CD14-positive monocyte (primary cell): ENCODE measurements around the gene ACSM3. TPM values are rescaled to one million over a fixed set of nuclear protein-coding genes. Genes with fewer than 3 reads are reported as not detected.

ENCODE experiments used
- DNase-seq, 3 donors: peaks; one replicate each; pipeline ENCODE4 v3.0.0-alpha.2; 2011 to 2022
- H2AFZ ChIP-seq: 2 replicates; pipeline ENCODE4 v1.6.0; 2012; ENCODE audit warnings: mild to moderate bottlenecking, low read depth, low read length, inconsistent platforms; ENCODE audit not compliant: insufficient read depth, poor library complexity, severe bottlenecking
- H3K27ac ChIP-seq, 2 donors: 1 replicate in 1 of 2; 2 replicates in 1 of 2; pipeline ENCODE4 v1.5.1; 2012 to 2013; ENCODE audit warnings: low read length in 2 of 2, control low read depth in 1 of 2, inconsistent platforms in 1 of 2, low read depth in 1 of 2, mild to moderate bottlenecking in 1 of 2
- H3K27me3 ChIP-seq, 2 donors: one replicate each; pipeline versions ENCODE4 v1.6.0 to v1.6.1; 2011 to 2013; ENCODE audit warnings: low read length in 2 of 2; ENCODE audit not compliant: control insufficient read depth in 2 of 2, insufficient read depth in 2 of 2
- H3K36me3 ChIP-seq, 2 donors: replicated peaks in 1 of 2; 1 replicate in 1 of 2; 2 replicates in 1 of 2; pipeline versions ENCODE4 v1.5.1 to v1.6.1; 2012 to 2013; ENCODE audit warnings: low read length in 2 of 2, control low read depth in 1 of 2, inconsistent platforms in 1 of 2, mild to moderate bottlenecking in 1 of 2; ENCODE audit not compliant: insufficient read depth in 2 of 2, control insufficient read depth in 1 of 2
- H3K4me1 ChIP-seq, 2 donors: 1 replicate in 1 of 2; 2 replicates in 1 of 2; pipeline versions ENCODE4 v1.5.1 to v1.6.1; 2012 to 2013; ENCODE audit warnings: low read length in 2 of 2, control low read depth in 1 of 2, inconsistent platforms in 1 of 2, mild to moderate bottlenecking in 1 of 2, moderate library complexity in 1 of 2; ENCODE audit not compliant: insufficient read depth in 2 of 2, control insufficient read depth in 1 of 2
- H3K4me2 ChIP-seq: replicated peaks from 2 replicates; pipeline ENCODE3; 2012; ENCODE audit warnings: low read length, moderate library complexity, mild to moderate bottlenecking; ENCODE audit not compliant: poor library complexity, severe bottlenecking; ENCODE audit errors: extremely low read depth
- H3K4me3 ChIP-seq, 3 experiments: fragments of 200-600 bp in 1 of 3; sonication (generic) in 1 of 3; replicated peaks in 1 of 3; 1 replicate in 2 of 3; 2 replicates in 1 of 3; pipeline ENCODE4 v1.5.1; 2011 to 2013; ENCODE audit warnings: low read length in 3 of 3, mild to moderate bottlenecking in 3 of 3, control low read depth in 2 of 3, low read depth in 2 of 3, inconsistent platforms in 1 of 3, moderate library complexity in 1 of 3
- H3K79me2 ChIP-seq: 2 replicates; pipeline ENCODE4 v1.6.0; 2012; ENCODE audit warnings: mild to moderate bottlenecking, control low read depth, inconsistent platforms, low read length, moderate library complexity; ENCODE audit not compliant: insufficient read depth
- H3K9ac ChIP-seq: 2 replicates; pipeline ENCODE4 v1.6.0; 2017; ENCODE audit warnings: low read length, mild to moderate bottlenecking; ENCODE audit not compliant: insufficient read depth, poor library complexity, severe bottlenecking
- H3K9me3 ChIP-seq, 2 donors: replicated peaks in 1 of 2; 1 replicate in 1 of 2; 2 replicates in 1 of 2; pipeline versions ENCODE4 v1.5.1 to v1.6.1; 2012 to 2013; ENCODE audit warnings: low read length in 2 of 2, control low read depth in 1 of 2; ENCODE audit not compliant: control insufficient read depth in 1 of 2, insufficient read depth in 1 of 2
- H4K20me1 ChIP-seq: 2 replicates; pipeline ENCODE4 v1.6.0; 2012; ENCODE audit warnings: mild to moderate bottlenecking, low read length, control low read depth, moderate library complexity; ENCODE audit not compliant: insufficient read depth
- H3K27ac Mint-ChIP-seq, 7 donors: one replicate each; pipeline ENCODE4 v1.8.0; 2020; ENCODE audit warnings: mild to moderate bottlenecking in 7 of 7, mixed read lengths in 7 of 7, moderate library complexity in 6 of 7, inconsistent platforms in 2 of 7
- H3K27me3 Mint-ChIP-seq, 3 donors: one replicate each; pipeline ENCODE4 v1.8.0; 2021 to 2022; ENCODE audit warnings: low read depth in 3 of 3, mild to moderate bottlenecking in 3 of 3, mixed read lengths in 3 of 3, moderate library complexity in 3 of 3, inconsistent platforms in 1 of 3
- H3K36me3 Mint-ChIP-seq, 2 donors: one replicate each; pipeline ENCODE4 v1.8.0; 2020; ENCODE audit warnings: mixed read lengths in 2 of 2, inconsistent platforms in 1 of 2, mild to moderate bottlenecking in 1 of 2
- H3K4me1 Mint-ChIP-seq: one replicate; pipeline ENCODE4 v1.8.0; 2020; ENCODE audit warnings: mild to moderate bottlenecking, mixed read lengths
- H3K4me3 Mint-ChIP-seq, 2 donors: one replicate each; pipeline ENCODE4 v1.8.0; 2020; ENCODE audit warnings: mild to moderate bottlenecking in 2 of 2, mixed read lengths in 2 of 2, moderate library complexity in 1 of 2
- H3K9me3 Mint-ChIP-seq, 7 donors: one replicate each; pipeline ENCODE4 v1.8.0; 2020 to 2022; ENCODE audit warnings: mixed read lengths in 7 of 7, mild to moderate bottlenecking in 6 of 7, moderate library complexity in 6 of 7, inconsistent platforms in 2 of 7
- CTCF ChIP-seq: fragments of 200-600 bp; IDR thresholded peaks from one replicate; pipeline ENCODE4 v1.8.0; 2022; ENCODE audit warnings: antibody characterized with exemption, mild to moderate bottlenecking
- WGBS: methylation state at CpG from one replicate; pipeline ENCODE4 v1.1.5; 2013; ENCODE audit warnings: missing lambda C conversion rate; ENCODE audit not compliant: insufficient coverage; 5-methylcytosine and 5-hydroxymethylcytosine counted together
- intact Hi-C, 2 donors: fragments of 100-400 bp; cut with micrococcal nuclease; formaldehyde crosslinking; loops; one replicate each; pipeline versions ENCODE4 v1.15.0 to v1.15.1; 2023
- polyA plus RNA-seq, 3 donors: library from polyadenylated mRNA; depleted of rRNA in 1 of 3; unstranded in 2 of 3; stranded (reverse) in 1 of 3; fragments of 300-500 nt in 2 of 3; fragments of >200 nt in 1 of 3; fragmentation: Illumina TruSeq in 2 of 3; gene quantifications; 1 replicate in 2 of 3; 2 replicates in 1 of 3; pipeline ENCODE4 v1.2.3, GENCODE V29; 2012 to 2021

Gene ACSM3
- polyA plus RNA-seq, 3 donors, result 1.6 to 5.1 (median 1.9) TPM

GRCh38 chr16:20789130-20789529, 25.3 kb downstream of the ACSM3 start:
- DNase-seq, result no peak
- H3K4me2 ChIP-seq, result no peak overlapping the region
- H3K79me2 ChIP-seq, result no peaks in the 10 kb centered on the region
- no peak overlapping the region for H3K27ac ChIP-seq
- H3K4me3 ChIP-seq, result no peak overlapping the region
- Mint-ChIP-seq H3K27ac (no peak overlapping the region), H3K4me3 (no peak overlapping the region), H3K4me1 (no peaks in the 10 kb centered on the region), H3K9me3 (peaks cover 0 to 2% (median 0%) of the 10 kb centered on the region in 7 donors), H3K36me3 (peaks cover 8 to 20% of the 10 kb centered on the region in 2 donors), H3K27me3 (peaks cover 0 to 1% (median 0%) of the 10 kb centered on the region in 3 donors)
- H2AFZ ChIP-seq, result no peak overlapping the region
- TF ChIP-seq CTCF, result no peak
- H3K9ac ChIP-seq, result no peak overlapping the region
- H4K20me1 ChIP-seq, result no peaks in the 10 kb centered on the region
- intact Hi-C loops, result no loop called here
- peaks cover 0 to 3% of the 10 kb centered on the region in 2 donors for H3K36me3 ChIP-seq
- H3K27me3 ChIP-seq, result no peaks in the 10 kb centered on the region
- no peaks in the 10 kb centered on the region for H3K4me1 ChIP-seq
- no peaks in the 10 kb centered on the region for H3K9me3 ChIP-seq

- Mint-ChIP-seq H3K27ac (peak overlapping the region in 1 of 7 donors; percentile 27), H3K36me3 (peaks cover 14 to 21% of the 10 kb centered on the region in 2 donors), H3K27me3 (no peaks in the 10 kb centered on the region), H3K9me3 (no peaks in the 10 kb centered on the region), H3K4me3 (no peak overlapping the region), H3K4me1 (no peaks in the 10 kb centered on the region)
- no peak for TF ChIP-seq CTCF
- no peak overlapping the region for H2AFZ ChIP-seq
- H3K27ac ChIP-seq, result no peak overlapping the region
- no peak overlapping the region for H3K4me3 ChIP-seq
- H3K4me2 ChIP-seq, result no peak overlapping the region
- DNase-seq, result no peak
- intact Hi-C loops, result no loop called here
- no peaks in the 10 kb centered on the region for H3K27me3 ChIP-seq
- H3K9me3 ChIP-seq, result no peaks in the 10 kb centered on the region
- H3K4me1 ChIP-seq, result no peaks in the 10 kb centered on the region
- H4K20me1 ChIP-seq, result no peaks in the 10 kb centered on the region
- H3K9ac ChIP-seq, result no peak overlapping the region
- H3K36me3 ChIP-seq, result peaks cover 12 to 25% of the 10 kb centered on the region in 2 donors
- H3K79me2 ChIP-seq, result no peaks in the 10 kb centered on the region
- 92% methylated on average over 3 of the region's 5 CpGs for WGBS
Observed at GRCh38 chr16:20791923-20792612, 28.3 kb downstream of the ACSM3 start.
